Activated CD4-positive, alpha-beta T cell treated with anti-CD3 and anti-CD28 coated beads for 24 hours (primary cell): ENCODE data around the gene PHIP.

Source experiments
- DNase-seq, 2 donors: peaks; one replicate each; pipeline ENCODE4 v3.0.0-alpha.2; 2020; ENCODE audit warnings: low read depth in 2 of 2

PHIP gene

DNA sequence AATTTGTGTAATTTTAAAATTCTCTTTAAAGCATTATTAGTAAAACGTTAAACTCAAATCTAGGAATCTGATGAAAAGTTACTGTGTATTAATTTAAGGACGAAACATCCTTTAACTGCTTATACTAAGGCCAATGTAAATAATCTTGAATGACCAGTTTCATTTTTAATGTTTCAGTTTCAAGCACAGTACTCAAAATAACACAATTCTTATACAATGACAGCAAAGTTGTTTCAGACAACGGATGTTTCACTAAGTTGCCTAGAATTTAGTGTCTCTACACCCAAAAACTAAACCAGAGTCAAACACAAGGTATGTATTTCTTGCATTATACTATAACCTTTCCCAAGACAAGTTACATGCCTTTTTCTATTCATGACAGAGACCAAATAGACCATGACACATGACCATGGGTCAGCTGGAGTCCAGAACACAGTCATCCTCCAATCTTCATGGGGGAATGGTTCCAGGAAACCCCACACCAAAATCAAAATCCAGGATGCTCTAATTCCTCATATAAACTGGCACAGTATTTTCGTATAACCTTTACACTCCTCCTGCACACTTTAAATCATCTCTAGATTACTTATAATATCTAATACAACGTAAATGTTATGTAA, 7.7 kb downstream of the PHIP start:
- DNase-seq = no peak

GRCh38 chr6:79066828-79067227, 11.2 kb downstream of the PHIP start:
- DNase-seq = no peak

GRCh38 chr6:79066330-79066729, 11.7 kb downstream of the PHIP start:
- DNase-seq = no peak

DNA sequence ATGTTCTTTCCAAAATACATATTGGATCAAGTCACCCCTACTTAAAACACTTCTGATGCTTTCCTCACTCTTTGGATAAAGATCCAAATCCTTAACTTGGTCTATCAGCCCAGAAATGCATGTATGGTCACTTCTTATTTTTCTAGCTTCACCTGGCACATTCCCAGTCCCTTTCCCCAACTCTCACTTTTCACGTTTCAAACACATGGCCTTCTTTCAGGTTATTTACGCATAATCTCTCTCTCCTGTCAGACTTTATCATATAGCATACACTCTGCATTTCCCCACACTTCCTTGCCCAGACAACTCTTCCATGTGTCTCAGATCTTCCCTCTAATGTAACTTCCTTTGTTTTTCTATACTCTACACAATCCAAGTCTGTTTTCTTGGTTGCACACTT, 12.8 kb downstream of the PHIP start:
- no peak for DNase-seq

DNA sequence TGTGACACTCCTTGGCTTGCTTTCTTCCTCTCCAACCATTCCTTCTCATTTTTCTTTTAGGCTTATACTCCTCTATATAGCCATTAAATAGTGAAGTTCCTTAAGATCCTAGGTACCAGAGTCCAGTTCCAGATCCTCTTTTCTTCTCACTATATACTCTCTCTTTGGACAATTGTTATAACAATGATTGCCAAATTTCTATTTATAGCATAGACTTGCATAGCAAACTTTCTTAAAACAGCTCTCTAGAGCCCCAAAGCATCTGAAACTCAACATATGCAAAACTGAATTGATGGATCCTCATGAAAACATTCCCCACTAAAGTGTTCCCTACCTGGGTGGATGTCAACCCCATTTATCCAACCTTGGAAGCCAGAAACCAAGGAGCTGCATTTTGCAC, 13.4 kb downstream of the PHIP start:
- no peak for DNase-seq

DNA sequence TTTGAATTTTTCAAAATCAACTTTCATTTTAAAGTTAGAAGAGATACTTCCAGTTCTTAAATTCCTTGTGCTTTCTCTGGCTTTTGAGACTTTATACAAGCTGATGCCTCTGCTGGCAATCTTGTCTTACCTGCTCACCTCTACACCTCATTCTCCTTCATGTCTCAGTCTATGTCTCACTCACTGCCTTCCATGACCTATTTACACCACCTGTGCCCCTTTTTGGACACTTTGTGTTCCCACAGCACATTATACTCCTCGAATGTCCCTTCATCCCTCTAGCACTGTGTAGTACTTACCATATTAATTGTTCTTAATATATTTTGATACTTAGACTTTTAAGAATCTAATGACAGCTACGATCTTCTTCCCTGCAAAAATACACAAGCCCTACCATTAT, 15.3 kb downstream of the PHIP start:
- no peak for DNase-seq

DNA sequence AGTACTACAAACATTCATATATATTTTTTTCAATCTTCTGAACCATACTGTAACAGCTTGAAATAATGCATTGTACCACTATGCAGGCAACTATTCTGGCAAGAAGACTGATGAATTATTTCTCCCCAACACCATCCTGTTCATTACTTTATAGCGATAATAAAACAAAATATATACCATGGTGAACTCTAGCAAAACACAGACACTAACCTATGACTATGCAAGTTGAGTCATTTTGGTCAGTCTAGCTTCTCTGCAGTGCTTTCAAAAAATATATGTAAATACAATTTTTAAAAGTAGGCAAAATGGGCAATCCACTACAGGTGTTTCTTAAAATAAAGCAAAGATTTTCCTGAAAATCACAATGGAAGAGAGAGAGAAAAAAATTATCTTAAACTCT, 20.3 kb downstream of the PHIP start:
- no peak for DNase-seq

- no peak for DNase-seq
These were observed 21.8 kb downstream of the PHIP start for GRCh38 chr6:79056226-79056625.

DNA sequence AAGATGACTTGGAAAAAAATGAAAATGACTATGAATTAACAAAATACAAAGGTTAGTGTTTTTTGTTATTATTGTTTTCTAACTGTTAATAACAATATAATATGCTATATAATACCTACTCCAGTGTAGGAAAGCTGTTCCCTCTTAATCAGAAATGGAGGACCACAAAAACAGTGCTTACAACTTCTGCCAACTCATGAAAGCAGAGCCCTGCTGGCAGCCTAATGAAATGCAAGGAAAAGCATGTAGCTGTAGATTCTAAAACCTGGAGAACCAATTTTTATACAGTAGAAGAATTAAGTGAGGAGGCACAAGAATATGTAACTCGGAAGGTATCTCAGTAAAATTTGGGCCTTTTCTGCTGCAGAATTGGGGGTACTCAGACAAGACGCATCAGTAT, 29.4 kb downstream of the PHIP start:
- no peak for DNase-seq

DNA sequence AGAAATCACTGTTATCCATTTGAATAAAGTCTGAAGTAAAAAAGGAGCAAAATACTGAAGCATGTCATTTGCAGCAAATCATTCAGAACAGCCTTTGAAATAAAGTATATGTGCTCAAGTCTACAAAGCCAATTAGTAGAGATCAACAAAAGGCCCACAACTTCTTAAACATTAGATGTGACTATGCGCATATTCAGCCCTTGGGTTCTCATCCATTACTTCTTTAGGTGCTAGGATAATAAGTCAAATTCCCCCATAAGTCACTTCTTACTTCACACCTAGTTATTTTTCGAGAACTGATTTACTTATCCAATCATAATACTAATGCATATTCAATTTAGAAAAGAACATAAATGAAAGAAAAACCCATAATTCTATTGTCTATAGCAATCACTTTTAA, 31.0 kb downstream of the PHIP start:
- no peak for DNase-seq

DNA sequence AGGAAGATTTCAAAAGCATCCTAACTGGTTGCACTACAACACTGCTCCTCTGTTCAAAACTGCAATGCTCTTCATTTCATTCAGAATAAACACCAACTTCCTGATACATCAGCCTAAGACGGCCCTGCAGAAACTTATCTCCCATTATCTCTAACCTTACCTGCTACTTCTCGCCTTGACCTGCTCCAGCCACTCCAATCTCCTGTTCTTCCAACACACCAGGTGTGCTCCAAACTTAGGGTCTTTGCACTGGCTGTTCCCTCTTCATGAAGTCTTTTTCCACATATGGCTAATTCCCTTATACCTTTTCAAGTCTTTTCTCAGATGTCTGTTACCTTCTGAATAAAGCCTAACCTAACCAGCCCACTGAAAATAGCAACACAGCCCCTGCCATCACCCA, 32.1 kb downstream of the PHIP start:
- DNase-seq = no peak

DNA sequence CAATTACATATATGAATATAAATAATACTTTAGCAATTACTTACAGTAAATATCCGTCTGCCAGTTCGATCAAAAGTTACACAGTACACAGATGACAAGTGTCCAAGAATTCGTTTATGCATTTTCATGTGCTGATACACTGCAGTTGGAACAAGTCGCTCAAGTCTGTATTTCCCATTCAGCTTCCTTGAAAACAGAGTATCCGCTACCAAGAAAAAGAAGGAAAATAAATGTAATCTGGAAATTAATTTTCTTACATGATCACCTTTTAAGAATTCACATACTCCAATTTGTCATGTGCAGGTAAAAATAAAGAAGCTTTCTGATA, 35.3 kb downstream of the PHIP start:
- DNase-seq = no peak

DNA sequence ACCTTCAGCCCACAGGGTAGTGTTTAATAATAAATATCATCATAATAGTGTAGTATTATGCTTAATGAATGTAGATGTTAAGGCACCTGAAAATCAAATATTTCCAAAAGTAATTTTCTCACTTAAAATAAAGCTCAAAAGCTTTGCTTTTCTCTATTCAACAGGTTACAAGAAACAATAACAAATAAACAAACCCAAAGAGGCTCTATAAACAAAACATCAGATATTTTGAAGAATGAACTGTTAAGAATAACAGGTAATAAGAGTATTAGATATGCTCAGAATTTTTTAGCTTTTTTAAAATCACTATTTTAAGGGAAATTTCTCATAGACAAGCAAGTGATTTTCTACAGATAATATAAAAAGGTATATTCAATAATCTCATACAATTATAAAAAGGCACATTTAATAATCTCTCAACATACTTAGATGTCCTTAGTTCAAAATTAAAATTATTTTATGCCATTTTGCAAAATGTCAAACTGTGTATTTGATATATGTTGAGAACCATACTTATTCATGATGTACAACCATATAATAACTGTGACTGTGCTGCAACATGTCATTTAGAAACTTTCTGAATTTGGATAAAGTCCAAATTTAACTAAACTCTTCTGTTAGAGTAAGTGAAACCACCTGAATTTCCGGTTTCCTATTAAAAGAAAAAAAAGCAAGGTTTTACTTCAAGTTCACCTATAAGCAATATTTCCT, 35.8 kb downstream of the PHIP start:
- DNase-seq = no peak

DNA sequence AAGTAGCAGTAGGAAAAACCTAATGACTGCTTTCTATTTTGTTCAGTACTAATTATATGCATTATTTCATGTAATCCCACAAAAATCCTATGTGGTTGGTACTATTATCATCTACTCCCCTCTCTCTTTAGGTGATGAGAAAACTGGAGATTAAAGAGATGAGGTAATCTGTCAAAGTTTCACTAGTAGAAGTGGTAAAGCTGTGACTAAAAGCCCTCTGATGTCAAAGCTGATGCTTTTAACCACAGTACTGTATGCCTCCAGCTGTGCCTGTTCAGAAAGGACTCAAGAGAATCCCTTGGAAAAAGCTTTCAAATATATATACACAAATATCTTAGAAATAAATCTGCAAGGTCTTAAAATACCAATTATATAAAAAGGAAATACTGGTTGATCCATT, 38.0 kb downstream of the PHIP start:
- no peak for DNase-seq

DNA sequence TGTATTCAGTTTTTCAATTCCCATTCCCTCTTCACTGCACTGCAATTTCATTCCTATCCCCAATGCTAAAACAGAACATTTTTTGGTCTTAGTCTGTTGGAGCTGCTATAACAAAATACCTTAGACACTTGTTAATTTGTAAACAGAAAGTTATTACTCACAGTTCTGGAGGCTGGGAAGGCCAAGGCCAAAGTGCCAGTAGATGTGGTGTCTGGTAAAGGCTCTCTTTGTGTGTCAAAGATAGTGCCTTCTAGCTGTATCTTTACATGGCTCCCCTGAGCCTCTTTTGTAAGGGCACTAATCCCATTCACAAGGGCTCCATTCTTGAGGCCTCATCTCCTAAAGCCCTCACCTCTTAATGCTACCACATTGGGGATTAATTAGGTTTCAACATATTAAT, 40.0 kb downstream of the PHIP start:
- DNase-seq = no peak

GRCh38 chr6:79034865-79035264, 43.2 kb downstream of the PHIP start:
- no peak for DNase-seq

DNA sequence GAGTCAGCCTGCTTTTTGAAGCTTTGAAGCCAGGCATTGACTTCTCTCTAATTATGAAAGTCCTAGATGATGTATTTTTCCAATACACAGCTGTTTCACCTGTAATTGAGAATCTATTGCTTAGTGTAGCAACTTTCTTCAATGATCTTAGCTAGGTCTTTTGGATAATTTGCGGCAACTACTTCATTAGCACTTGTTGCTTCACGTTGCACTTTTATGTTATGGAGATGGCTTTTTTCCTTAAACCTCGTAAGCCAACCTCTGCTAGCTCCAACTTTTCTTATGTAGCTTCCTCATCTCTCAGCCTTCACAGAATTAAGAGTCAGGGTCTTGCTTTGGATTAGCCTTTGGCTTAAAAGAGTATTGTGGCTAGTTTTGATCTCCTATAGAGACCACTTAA, 44.8 kb downstream of the PHIP start:
- no peak for DNase-seq

- no peak for DNase-seq
These were observed 46.0 kb downstream of the PHIP start for GRCh38 chr6:79031821-79032590.

GRCh38 chr6:79030511-79030910, 47.5 kb downstream of the PHIP start:
- no peak for DNase-seq

DNA sequence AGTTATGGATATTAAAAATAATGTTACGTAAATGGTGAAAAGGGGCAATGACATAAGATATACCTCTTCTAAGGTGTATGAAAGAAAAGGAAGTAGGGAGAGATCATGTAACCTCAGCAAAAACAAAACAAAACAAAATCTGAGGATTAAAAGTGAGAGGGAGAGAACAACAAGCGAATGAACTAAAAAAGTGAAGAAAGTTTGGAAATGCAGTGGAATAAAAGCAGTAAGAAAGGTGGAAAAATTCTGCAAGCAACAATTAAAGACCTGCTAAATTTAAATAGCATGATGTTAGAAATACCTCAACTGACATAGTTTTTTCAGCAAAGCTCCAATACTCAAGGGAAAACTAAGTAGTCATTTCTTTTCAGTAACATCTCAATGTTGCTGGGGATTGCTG, 48.0 kb downstream of the PHIP start:
- DNase-seq = no peak

- DNase-seq = no peak
These were observed 49.3 kb downstream of the PHIP start for GRCh38 chr6:79028641-79029314.

DNA sequence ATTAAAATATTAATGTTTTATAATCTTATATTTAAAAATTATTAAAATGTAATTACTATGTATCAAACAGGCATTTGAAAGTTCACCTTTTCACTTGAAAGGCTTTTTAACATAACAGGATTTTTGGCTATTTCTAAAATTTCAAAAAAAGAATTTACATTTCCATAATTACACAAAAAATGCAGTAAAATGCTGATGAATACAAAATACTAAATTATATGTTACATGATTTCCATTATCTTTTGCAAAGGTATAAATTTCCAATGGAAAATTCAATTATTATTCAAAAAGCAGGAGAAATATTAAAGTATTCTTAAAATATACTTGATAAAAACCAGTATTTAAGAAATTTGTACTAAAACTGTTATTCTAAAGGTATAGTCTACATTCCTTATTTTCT, 66.1 kb downstream of the PHIP start:
- no peak for DNase-seq

DNA sequence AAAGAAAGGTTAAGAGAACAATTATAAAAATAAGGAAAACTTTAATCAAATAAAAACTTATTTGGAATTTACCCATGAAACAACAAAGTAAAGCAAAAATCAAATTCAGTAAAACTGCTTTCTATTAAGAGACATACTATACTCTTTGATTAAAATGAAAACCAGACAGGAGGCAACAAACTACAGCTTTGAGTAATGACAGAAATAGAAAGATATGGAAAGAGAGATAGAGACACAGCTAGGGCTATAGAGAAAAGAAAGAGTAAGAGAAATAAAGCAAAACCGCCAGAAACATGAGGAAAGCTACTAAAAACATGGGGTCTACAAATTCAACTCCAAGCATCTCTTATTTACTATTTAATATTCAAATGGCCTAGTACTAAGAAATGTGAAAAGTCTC, 67.6 kb downstream of the PHIP start:
- DNase-seq = no peak
